GM23338 (cell line): ENCODE measurements around the gene AQP6. TPM values are rescaled to one million over a fixed set of nuclear protein-coding genes. Genes with fewer than 3 reads are reported as not detected.

ENCODE experiments used
- ATAC-seq: fragments of 200-7000 bp; cut with Tn5 transposase; 3 replicates; pipeline ENCODE4 v1.9.1; 2020
- DNase-seq: peaks from one replicate; pipeline ENCODE4 v3.0.0-alpha.2; 2015; ENCODE audit warnings: low spot score
- H2AFZ ChIP-seq: fragments of 200-600 bp; sonication (generic); 2 replicates; pipeline ENCODE4 v1.8.0; 2016; ENCODE audit warnings: antibody characterized with exemption, mild to moderate bottlenecking, moderate library complexity
- H3F3A ChIP-seq: fragments of 200-600 bp; sonication (generic); replicated peaks from 2 replicates; pipeline ENCODE4 v1.8.0; 2017; ENCODE audit warnings: antibody characterized with exemption, mixed run types, low read depth
- H3K27ac ChIP-seq: fragments of 200-600 bp; sonication (generic); 2 replicates; pipeline ENCODE4 v1.6.1; 2016; ENCODE audit warnings: low read depth
- H3K27me3 ChIP-seq: fragments of 200-600 bp; sonication (generic); 2 replicates; pipeline ENCODE4 v1.8.0; 2016; ENCODE audit warnings: mild to moderate bottlenecking, mixed run types, moderate library complexity; ENCODE audit not compliant: insufficient read depth
- H3K36me3 ChIP-seq: fragments of 200-600 bp; sonication (generic); 2 replicates; pipeline ENCODE4 v1.8.0; 2016; ENCODE audit warnings: mild to moderate bottlenecking; ENCODE audit not compliant: insufficient read depth
- H3K4me1 ChIP-seq: fragments of 200-600 bp; sonication (generic); 2 replicates; pipeline ENCODE4 v1.8.0; 2016; ENCODE audit warnings: mild to moderate bottlenecking, moderate library complexity; ENCODE audit not compliant: insufficient read depth
- H3K4me2 ChIP-seq: fragments of 200-600 bp; sonication (generic); 2 replicates; pipeline ENCODE4 v1.7.1; 2017; ENCODE audit warnings: mixed run types
- H3K4me3 ChIP-seq: fragments of 200-600 bp; sonication (generic); 2 replicates; pipeline ENCODE4 v1.6.1; 2016; ENCODE audit warnings: mixed run types
- H3K79me2 ChIP-seq: fragments of 200-600 bp; sonication (generic); replicated peaks from 2 replicates; pipeline ENCODE4 v1.8.0; 2017; ENCODE audit warnings: mild to moderate bottlenecking; ENCODE audit not compliant: insufficient read depth
- H3K9me2 ChIP-seq: fragments of 200-600 bp; sonication (generic); 2 replicates; pipeline ENCODE4 v1.8.0; 2017; ENCODE audit not compliant: insufficient read depth
- H4K20me1 ChIP-seq: fragments of 200-600 bp; sonication (generic); replicated peaks from 2 replicates; pipeline ENCODE4 v1.8.0; 2017; ENCODE audit warnings: mild to moderate bottlenecking; ENCODE audit not compliant: insufficient read depth
- H3K27ac Mint-ChIP-seq: 2 replicates; pipeline ENCODE4 v1.8.0; 2020; ENCODE audit warnings: inconsistent platforms, mild to moderate bottlenecking, moderate library complexity, mixed read lengths
- H3K27me3 Mint-ChIP-seq: 3 replicates; pipeline ENCODE4 v1.8.0; 2022; ENCODE audit warnings: low read depth, mild to moderate bottlenecking, moderate library complexity, mixed read lengths, inconsistent platforms; ENCODE audit not compliant: insufficient read depth, poor library complexity
- H3K36me3 Mint-ChIP-seq: 3 replicates; pipeline ENCODE4 v1.8.0; 2021; ENCODE audit warnings: low read depth, mild to moderate bottlenecking, inconsistent platforms, moderate library complexity, mixed read lengths
- H3K4me1 Mint-ChIP-seq: 3 replicates; pipeline ENCODE4 v1.8.0; 2020; ENCODE audit warnings: mild to moderate bottlenecking, inconsistent platforms, mixed read lengths
- H3K4me3 Mint-ChIP-seq: 3 replicates; pipeline ENCODE4 v1.8.0; 2021; ENCODE audit warnings: moderate library complexity, mild to moderate bottlenecking, inconsistent platforms, mixed read lengths
- H3K9me3 Mint-ChIP-seq: 3 replicates; pipeline ENCODE4 v1.8.0; 2020; ENCODE audit warnings: moderate library complexity, mild to moderate bottlenecking, inconsistent platforms, mixed read lengths
- CREB1 ChIP-seq: fragments of 250-450 bp; sonication (Bioruptor Pico); IDR thresholded peaks from 2 replicates; pipeline ENCODE4 v1.5.0; 2020; ENCODE audit warnings: low read depth, mild to moderate bottlenecking, moderate library complexity
- EZH2 ChIP-seq: fragments of 200-600 bp; sonication (generic); IDR thresholded peaks from one replicate; pipeline ENCODE4 v1.8.0; 2017; ENCODE audit warnings: antibody characterized with exemption, mild to moderate bottlenecking, low read depth; ENCODE audit not compliant: unreplicated experiment
- JUNB ChIP-seq: IDR thresholded peaks from one replicate; pipeline ENCODE4 v1.6.1; 2016; ENCODE audit warnings: antibody characterized with exemption; ENCODE audit not compliant: unreplicated experiment
- NANOG ChIP-seq: IDR thresholded peaks from 2 replicates; pipeline ENCODE4 v1.6.1; 2016; ENCODE audit warnings: antibody characterized with exemption, borderline replicate concordance
- POLR2AphosphoS5 ChIP-seq: IDR thresholded peaks from 2 replicates; pipeline ENCODE4 v1.6.1; 2016; ENCODE audit warnings: antibody characterized with exemption, low read depth
- STAT1 ChIP-seq: IDR thresholded peaks from one replicate; pipeline ENCODE4 v1.6.1; 2016; ENCODE audit warnings: antibody characterized with exemption; ENCODE audit not compliant: unreplicated experiment
- ZNF114 ChIP-seq: fragments of 250-450 bp; sonication (Bioruptor Pico); IDR thresholded peaks from 2 replicates; pipeline ENCODE4 v1.5.0; 2020; ENCODE audit warnings: mild to moderate bottlenecking, moderate library complexity
- ZNF331 ChIP-seq: fragments of 250-450 bp; sonication (Bioruptor Pico); IDR thresholded peaks from 2 replicates; pipeline ENCODE4 v1.5.0; 2020; ENCODE audit warnings: low read depth, mild to moderate bottlenecking, moderate library complexity
- polyA plus RNA-seq: library from polyadenylated mRNA; unstranded; fragments of >200 nt; fragmentation: Nextera tagmentation; extraction: Ambion mirVana; gene quantifications from 2 replicates; pipeline ENCODE4 v1.2.1, GENCODE V29; 2016
- total RNA-seq: library from RNA; depleted of rRNA; stranded (reverse); fragments of >200 nt; shearing (Covaris generic); gene quantifications from 2 replicates; pipeline ENCODE4 v1.2.3, GENCODE V29; 2014
- TF ChIP-seq, protein P1 (sequence below): fragments of 250-450 bp; sonication (Bioruptor Pico); IDR thresholded peaks from 2 replicates; pipeline ENCODE4 v1.5.0; 2020; ENCODE audit warnings: mild to moderate bottlenecking, moderate library complexity
- TF ChIP-seq, protein P2 (sequence below): IDR thresholded peaks from 2 replicates; pipeline ENCODE4 v1.6.1; 2016; ENCODE audit warnings: antibody characterized with exemption
- TF ChIP-seq, protein P3 (sequence below), 2 experiments: fragments of 200-600 bp in 1 of 2; sonication (generic) in 1 of 2; conservative IDR thresholded peaks; 2 replicates each; pipeline versions ENCODE4 v1.5.1 to v1.6.1; 2016 to 2017; ENCODE audit warnings: antibody characterized with exemption in 2 of 2, low read depth in 2 of 2, mild to moderate bottlenecking in 2 of 2, moderate library complexity in 1 of 2
- TF ChIP-seq, protein P4 (sequence below): IDR thresholded peaks from one replicate; pipeline ENCODE4 v1.6.1; 2018; ENCODE audit warnings: antibody characterized with exemption; ENCODE audit not compliant: unreplicated experiment

Gene AQP6
- total and polyA plus RNA-seq, 2 experiments from 2014 or later = 0.08 TPM; not detected in 1

DNA sequence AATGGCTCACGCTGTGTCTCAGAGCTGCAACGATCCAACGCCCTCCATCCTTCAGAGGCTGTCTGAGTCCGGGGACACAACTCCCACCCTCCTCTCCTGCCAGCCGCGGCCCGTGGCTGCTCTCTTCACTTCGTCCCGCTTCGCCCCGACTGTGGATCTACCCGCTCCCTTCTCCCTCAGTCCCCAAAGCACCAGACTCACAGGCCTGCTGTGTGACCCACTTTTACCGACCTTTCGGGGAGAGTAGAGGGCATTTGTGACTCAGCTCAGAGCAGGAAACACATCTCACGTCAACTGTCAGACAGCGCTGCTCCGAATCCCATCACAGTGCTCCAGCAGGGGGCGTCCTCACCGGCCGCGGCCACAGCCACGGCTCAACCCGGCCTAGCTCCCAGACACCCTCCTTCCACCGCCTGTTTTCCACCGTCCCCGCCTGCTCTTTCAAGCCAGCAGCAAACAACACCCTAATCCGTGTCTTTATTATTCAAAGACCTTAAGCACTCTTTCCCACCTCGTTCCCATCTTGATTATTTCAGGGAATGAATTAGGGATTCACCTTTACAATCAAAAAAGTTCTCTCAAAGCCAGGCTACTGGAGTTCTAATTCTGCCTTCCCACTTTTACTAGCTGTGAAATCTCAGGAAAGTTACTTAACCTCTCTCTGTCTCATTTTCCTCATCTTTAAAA is 27.2 kb upstream of the AQP6 start:
- TF ChIP-seq ZNF114 (no peak), NANOG (0 out of 2 replicates have a peak, but pooled peaks have one; percentile 23), STAT1 (no peak), CREB1 (peak; percentile 55), ZNF331 (CRISPR knock-in tag) (no peak), EZH2 (no peak), POLR2AphosphoS5 (no peak), JUNB (no peak)
- TF ChIP-seq, protein P1, sequence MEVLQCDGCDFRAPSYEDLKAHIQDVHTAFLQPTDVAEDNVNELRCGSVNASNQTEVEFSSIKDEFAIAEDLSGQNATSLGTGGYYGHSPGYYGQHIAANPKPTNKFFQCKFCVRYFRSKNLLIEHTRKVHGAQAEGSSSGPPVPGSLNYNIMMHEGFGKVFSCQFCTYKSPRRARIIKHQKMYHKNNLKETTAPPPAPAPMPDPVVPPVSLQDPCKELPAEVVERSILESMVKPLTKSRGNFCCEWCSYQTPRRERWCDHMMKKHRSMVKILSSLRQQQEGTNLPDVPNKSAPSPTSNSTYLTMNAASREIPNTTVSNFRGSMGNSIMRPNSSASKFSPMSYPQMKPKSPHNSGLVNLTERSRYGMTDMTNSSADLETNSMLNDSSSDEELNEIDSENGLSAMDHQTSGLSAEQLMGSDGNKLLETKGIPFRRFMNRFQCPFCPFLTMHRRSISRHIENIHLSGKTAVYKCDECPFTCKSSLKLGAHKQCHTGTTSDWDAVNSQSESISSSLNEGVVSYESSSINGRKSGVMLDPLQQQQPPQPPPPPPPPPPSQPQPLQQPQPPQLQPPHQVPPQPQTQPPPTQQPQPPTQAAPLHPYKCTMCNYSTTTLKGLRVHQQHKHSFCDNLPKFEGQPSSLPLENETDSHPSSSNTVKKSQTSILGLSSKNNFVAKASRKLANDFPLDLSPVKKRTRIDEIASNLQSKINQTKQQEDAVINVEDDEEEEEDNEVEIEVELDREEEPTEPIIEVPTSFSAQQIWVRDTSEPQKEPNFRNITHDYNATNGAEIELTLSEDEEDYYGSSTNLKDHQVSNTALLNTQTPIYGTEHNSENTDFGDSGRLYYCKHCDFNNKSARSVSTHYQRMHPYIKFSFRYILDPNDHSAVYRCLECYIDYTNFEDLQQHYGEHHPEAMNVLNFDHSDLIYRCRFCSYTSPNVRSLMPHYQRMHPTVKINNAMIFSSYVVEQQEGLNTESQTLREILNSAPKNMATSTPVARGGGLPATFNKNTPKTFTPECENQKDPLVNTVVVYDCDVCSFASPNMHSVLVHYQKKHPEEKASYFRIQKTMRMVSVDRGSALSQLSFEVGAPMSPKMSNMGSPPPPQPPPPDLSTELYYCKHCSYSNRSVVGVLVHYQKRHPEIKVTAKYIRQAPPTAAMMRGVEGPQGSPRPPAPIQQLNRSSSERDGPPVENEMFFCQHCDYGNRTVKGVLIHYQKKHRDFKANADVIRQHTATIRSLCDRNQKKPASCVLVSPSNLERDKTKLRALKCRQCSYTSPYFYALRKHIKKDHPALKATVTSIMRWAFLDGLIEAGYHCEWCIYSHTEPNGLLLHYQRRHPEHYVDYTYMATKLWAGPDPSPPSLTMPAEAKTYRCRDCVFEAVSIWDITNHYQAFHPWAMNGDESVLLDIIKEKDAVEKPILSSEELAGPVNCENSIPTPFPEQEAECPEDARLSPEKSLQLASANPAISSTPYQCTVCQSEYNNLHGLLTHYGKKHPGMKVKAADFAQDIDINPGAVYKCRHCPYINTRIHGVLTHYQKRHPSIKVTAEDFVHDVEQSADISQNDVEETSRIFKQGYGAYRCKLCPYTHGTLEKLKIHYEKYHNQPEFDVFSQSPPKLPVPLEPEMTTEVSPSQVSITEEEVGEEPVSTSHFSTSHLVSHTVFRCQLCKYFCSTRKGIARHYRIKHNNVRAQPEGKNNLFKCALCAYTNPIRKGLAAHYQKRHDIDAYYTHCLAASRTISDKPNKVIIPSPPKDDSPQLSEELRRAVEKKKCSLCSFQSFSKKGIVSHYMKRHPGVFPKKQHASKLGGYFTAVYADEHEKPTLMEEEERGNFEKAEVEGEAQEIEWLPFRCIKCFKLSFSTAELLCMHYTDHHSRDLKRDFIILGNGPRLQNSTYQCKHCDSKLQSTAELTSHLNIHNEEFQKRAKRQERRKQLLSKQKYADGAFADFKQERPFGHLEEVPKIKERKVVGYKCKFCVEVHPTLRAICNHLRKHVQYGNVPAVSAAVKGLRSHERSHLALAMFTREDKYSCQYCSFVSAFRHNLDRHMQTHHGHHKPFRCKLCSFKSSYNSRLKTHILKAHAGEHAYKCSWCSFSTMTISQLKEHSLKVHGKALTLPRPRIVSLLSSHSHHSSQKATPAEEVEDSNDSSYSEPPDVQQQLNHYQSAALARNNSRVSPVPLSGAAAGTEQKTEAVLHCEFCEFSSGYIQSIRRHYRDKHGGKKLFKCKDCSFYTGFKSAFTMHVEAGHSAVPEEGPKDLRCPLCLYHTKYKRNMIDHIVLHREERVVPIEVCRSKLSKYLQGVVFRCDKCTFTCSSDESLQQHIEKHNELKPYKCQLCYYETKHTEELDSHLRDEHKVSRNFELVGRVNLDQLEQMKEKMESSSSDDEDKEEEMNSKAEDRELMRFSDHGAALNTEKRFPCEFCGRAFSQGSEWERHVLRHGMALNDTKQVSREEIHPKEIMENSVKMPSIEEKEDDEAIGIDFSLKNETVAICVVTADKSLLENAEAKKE (CRISPR knock-in tag) = no peak
- TF ChIP-seq, protein P2, sequence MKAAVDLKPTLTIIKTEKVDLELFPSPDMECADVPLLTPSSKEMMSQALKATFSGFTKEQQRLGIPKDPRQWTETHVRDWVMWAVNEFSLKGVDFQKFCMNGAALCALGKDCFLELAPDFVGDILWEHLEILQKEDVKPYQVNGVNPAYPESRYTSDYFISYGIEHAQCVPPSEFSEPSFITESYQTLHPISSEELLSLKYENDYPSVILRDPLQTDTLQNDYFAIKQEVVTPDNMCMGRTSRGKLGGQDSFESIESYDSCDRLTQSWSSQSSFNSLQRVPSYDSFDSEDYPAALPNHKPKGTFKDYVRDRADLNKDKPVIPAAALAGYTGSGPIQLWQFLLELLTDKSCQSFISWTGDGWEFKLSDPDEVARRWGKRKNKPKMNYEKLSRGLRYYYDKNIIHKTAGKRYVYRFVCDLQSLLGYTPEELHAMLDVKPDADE = no peak
- TF ChIP-seq, protein P3, sequence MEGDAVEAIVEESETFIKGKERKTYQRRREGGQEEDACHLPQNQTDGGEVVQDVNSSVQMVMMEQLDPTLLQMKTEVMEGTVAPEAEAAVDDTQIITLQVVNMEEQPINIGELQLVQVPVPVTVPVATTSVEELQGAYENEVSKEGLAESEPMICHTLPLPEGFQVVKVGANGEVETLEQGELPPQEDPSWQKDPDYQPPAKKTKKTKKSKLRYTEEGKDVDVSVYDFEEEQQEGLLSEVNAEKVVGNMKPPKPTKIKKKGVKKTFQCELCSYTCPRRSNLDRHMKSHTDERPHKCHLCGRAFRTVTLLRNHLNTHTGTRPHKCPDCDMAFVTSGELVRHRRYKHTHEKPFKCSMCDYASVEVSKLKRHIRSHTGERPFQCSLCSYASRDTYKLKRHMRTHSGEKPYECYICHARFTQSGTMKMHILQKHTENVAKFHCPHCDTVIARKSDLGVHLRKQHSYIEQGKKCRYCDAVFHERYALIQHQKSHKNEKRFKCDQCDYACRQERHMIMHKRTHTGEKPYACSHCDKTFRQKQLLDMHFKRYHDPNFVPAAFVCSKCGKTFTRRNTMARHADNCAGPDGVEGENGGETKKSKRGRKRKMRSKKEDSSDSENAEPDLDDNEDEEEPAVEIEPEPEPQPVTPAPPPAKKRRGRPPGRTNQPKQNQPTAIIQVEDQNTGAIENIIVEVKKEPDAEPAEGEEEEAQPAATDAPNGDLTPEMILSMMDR (conservative IDR thresholded peaks at IDR 0.05; ENCODE audit: low read depth in 2 of 2) = peak; percentile 89 to 94
- TF ChIP-seq, protein P4, sequence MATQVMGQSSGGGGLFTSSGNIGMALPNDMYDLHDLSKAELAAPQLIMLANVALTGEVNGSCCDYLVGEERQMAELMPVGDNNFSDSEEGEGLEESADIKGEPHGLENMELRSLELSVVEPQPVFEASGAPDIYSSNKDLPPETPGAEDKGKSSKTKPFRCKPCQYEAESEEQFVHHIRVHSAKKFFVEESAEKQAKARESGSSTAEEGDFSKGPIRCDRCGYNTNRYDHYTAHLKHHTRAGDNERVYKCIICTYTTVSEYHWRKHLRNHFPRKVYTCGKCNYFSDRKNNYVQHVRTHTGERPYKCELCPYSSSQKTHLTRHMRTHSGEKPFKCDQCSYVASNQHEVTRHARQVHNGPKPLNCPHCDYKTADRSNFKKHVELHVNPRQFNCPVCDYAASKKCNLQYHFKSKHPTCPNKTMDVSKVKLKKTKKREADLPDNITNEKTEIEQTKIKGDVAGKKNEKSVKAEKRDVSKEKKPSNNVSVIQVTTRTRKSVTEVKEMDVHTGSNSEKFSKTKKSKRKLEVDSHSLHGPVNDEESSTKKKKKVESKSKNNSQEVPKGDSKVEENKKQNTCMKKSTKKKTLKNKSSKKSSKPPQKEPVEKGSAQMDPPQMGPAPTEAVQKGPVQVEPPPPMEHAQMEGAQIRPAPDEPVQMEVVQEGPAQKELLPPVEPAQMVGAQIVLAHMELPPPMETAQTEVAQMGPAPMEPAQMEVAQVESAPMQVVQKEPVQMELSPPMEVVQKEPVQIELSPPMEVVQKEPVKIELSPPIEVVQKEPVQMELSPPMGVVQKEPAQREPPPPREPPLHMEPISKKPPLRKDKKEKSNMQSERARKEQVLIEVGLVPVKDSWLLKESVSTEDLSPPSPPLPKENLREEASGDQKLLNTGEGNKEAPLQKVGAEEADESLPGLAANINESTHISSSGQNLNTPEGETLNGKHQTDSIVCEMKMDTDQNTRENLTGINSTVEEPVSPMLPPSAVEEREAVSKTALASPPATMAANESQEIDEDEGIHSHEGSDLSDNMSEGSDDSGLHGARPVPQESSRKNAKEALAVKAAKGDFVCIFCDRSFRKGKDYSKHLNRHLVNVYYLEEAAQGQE = peak; percentile 8
- Histone ChIP-seq H2AFZ (peak overlapping the region; percentile 60; the same call in 1 of the 2 replicates), H3K79me2 (no peaks in the 10 kb centered on the region), H3F3A (no peaks in the 10 kb centered on the region), H3K36me3 (no peaks in the 10 kb centered on the region), H3K27ac (peak overlapping the region; percentile 17; the same call in 1 of the 2 replicates), H3K4me1 (peaks cover 26% of the 10 kb centered on the region), H3K9me2 (no peaks in the 10 kb centered on the region), H3K27me3 (no peaks in the 10 kb centered on the region), H4K20me1 (no peaks in the 10 kb centered on the region), H3K4me2 (peak overlapping the region; percentile 75), H3K4me3 (peak overlapping the region; percentile 37)
- peak; percentile 96 for ATAC-seq
- no peaks in the 10 kb centered on the region for H3K36me3 Mint-ChIP-seq
- peaks cover 14% of the 10 kb centered on the region for H3K27me3 Mint-ChIP-seq
- H3K27ac Mint-ChIP-seq = no peak overlapping the region
- peak; percentile 90 for DNase-seq
- peak overlapping the region; percentile 64 for H3K4me3 Mint-ChIP-seq
- H3K4me1 Mint-ChIP-seq = peaks cover 41% of the 10 kb centered on the region
- no peaks in the 10 kb centered on the region for H3K9me3 Mint-ChIP-seq
